Endothelial cell of umbilical vein (primary cell): Measurements from ENCODE around the gene POLE. TPM values are rescaled to one million over a fixed set of nuclear protein-coding genes. Genes with fewer than 3 reads are reported as not detected.

Experiments
- BruUV-seq: library from RNA; stranded (reverse); fragments of 400-500 nt; replicated peaks from 2 replicates; lab custom pipeline; 2021; lab: Mats Ljungman, UMichigan
- CTCF ChIA-PET: fragments of 300-600, 350-600 bp; sonication (Branson Sonifier 250); formaldehyde crosslinking; loops from one replicate; lab custom pipeline; 2021; ENCODE audit warnings: antibody characterized with exemption, inconsistent platforms; lab: Charles Lee
- POLR2A ChIA-PET: fragments of 300-600, 350-600 bp; sonication (Branson Sonifier 250); formaldehyde crosslinking; loops from one replicate; lab custom pipeline; 2021; ENCODE audit warnings: antibody characterized with exemption, inconsistent platforms; lab: Charles Lee
- DNase-seq: peaks from one replicate; pipeline ENCODE4 v3.0.0-alpha.2; 2011; ENCODE audit warnings: low read depth, low spot score
- FAIRE-seq: peaks from 2 replicates; lab custom pipeline; 2011; peaks lifted over from hg19 to GRCh38; lab: Jason Lieb, UNC
- H2AFZ ChIP-seq: 2 replicates; pipeline ENCODE4 v1.6.0; 2012; ENCODE audit warnings: low read depth, low read length, control low read depth, inconsistent platforms
- H3K27ac ChIP-seq: 2 replicates; pipeline ENCODE4 v1.5.1; 2011; ENCODE audit warnings: low read depth, mild to moderate bottlenecking, control low read depth, low read length, moderate library complexity; ENCODE audit not compliant: insufficient read depth
- H3K27me3 ChIP-seq, 2 experiments: 2 replicates each; pipeline versions ENCODE4 v1.6.0 to v1.6.1; 2011; ENCODE audit warnings: low read length in 2 of 2, mixed read lengths in 1 of 2; ENCODE audit not compliant: control insufficient read depth in 2 of 2, insufficient read depth in 2 of 2
- H3K36me3 ChIP-seq, 2 experiments: 2 replicates in 1 of 2; 3 replicates in 1 of 2; pipeline ENCODE4 v1.5.1; 2011; ENCODE audit warnings: low read length in 2 of 2, mild to moderate bottlenecking in 1 of 2, moderate library complexity in 1 of 2; ENCODE audit not compliant: control insufficient read depth in 2 of 2, insufficient read depth in 2 of 2; ENCODE audit errors: extremely low read depth in 1 of 2
- H3K4me1 ChIP-seq: 3 replicates; pipeline ENCODE4 v1.5.1; 2011; ENCODE audit warnings: mild to moderate bottlenecking, low read length; ENCODE audit not compliant: control insufficient read depth, insufficient read depth; ENCODE audit errors: extremely low read depth
- H3K4me2 ChIP-seq: 2 replicates; pipeline ENCODE4 v1.6.1; 2011; ENCODE audit warnings: low read length, control low read depth, mixed read lengths; ENCODE audit not compliant: insufficient read depth
- H3K4me3 ChIP-seq, 3 experiments: fragments of 200-600 bp in 1 of 3; sonication (generic), shearing (Covaris generic) in 1 of 3; replicated peaks in 1 of 3; 2 replicates each; pipeline ENCODE4 v1.5.1; 2011 to 2016; ENCODE audit warnings: control low read depth in 3 of 3, low read length in 3 of 3, mild to moderate bottlenecking in 2 of 3, inconsistent platforms in 1 of 3, low read depth in 1 of 3, moderate library complexity in 1 of 3; ENCODE audit not compliant: insufficient read depth in 1 of 3
- H3K79me2 ChIP-seq: 2 replicates; pipeline ENCODE4 v1.6.0; 2012; ENCODE audit warnings: low read length, inconsistent platforms; ENCODE audit not compliant: control insufficient read depth, insufficient read depth
- H3K9ac ChIP-seq: replicated peaks from 2 replicates; pipeline ENCODE3; 2011; ENCODE audit warnings: low read length, control low read depth; ENCODE audit not compliant: insufficient read depth; ENCODE audit errors: extremely low read depth
- H3K9me1 ChIP-seq: replicated peaks from 3 replicates; pipeline ENCODE4 v1.6.0; 2011; ENCODE audit warnings: mild to moderate bottlenecking, low read length; ENCODE audit not compliant: control insufficient read depth, insufficient read depth; ENCODE audit errors: extremely low read depth
- H3K9me3 ChIP-seq: replicated peaks from 2 replicates; pipeline ENCODE4 v1.5.1; 2012; ENCODE audit warnings: low read length, inconsistent platforms; ENCODE audit not compliant: control insufficient read depth, insufficient read depth
- H4K20me1 ChIP-seq: replicated peaks from 2 replicates; pipeline ENCODE3; 2011; ENCODE audit warnings: mild to moderate bottlenecking, low read length; ENCODE audit not compliant: control insufficient read depth, insufficient read depth; ENCODE audit errors: extremely low read depth
- EZH2 ChIP-seq: IDR thresholded peaks from 2 replicates; pipeline ENCODE4 v1.6.1; 2012; ENCODE audit warnings: borderline replicate concordance, low read depth, mild to moderate bottlenecking, moderate library complexity, low read length, inconsistent platforms; ENCODE audit not compliant: severe bottlenecking
- FOS ChIP-seq: IDR thresholded peaks from 2 replicates; pipeline ENCODE4 v1.6.1; 2011; ENCODE audit warnings: mild to moderate bottlenecking, low read length, moderate library complexity, borderline replicate concordance; ENCODE audit not compliant: insufficient read depth
- GATA2 ChIP-seq: IDR thresholded peaks from 2 replicates; pipeline ENCODE4 v1.7.0; 2011; ENCODE audit warnings: low read depth, mild to moderate bottlenecking, moderate library complexity, mixed read lengths, low read length; ENCODE audit not compliant: insufficient read length, insufficient read depth
- JUN ChIP-seq: IDR thresholded peaks from 2 replicates; pipeline ENCODE4 v1.6.1; 2011; ENCODE audit warnings: borderline replicate concordance, low read depth; ENCODE audit not compliant: insufficient read length, insufficient read depth
- MYC ChIP-seq: IDR thresholded peaks from one replicate; pipeline ENCODE4 v1.6.1; 2011; ENCODE audit warnings: mild to moderate bottlenecking, low read depth, low read length
- POLR2A ChIP-seq: IDR thresholded peaks from 2 replicates; pipeline ENCODE4 v1.6.1; 2012; ENCODE audit warnings: low read depth, mild to moderate bottlenecking, control low read depth, low read length
- POLR2AphosphoS5 ChIP-seq: IDR thresholded peaks from 2 replicates; pipeline ENCODE4 v1.6.1; 2012; ENCODE audit warnings: low read depth, mild to moderate bottlenecking, control low read depth, low read length, moderate library complexity; ENCODE audit not compliant: insufficient read depth
- dilution Hi-C: fragments of 300-500 bp; cut with MboI; formaldehyde crosslinking; loops from one replicate; pipeline ENCODE4 v1.15.0; 2019; ENCODE audit warnings: low sequenced_read_pairs; ENCODE audit not compliant: extremely low pct_ligation_motif_present
- intact Hi-C: fragments of 100-400 bp; cut with micrococcal nuclease; formaldehyde crosslinking; loops from one replicate; pipeline ENCODE4 v1.10.0; 2022
- polyA plus RNA-seq, 4 experiments: library from polyadenylated mRNA; depleted of rRNA in 3 of 4; stranded (reverse) in 3 of 4; unstranded in 1 of 4; fragments of >200 nt; gene quantifications; 2 replicates each; pipeline versions ENCODE4 v1.2.1 to v1.2.3, GENCODE V29; 2011 to 2012; ENCODE audit warnings: missing spikeins in 1 of 4
- total RNA-seq: library from RNA; stranded (reverse); gene quantifications from 2 replicates; pipeline ENCODE4 v1.2.3, GENCODE V29; 2021
- TF ChIP-seq, protein P1 (sequence below), 2 donors: IDR thresholded peaks; 1 replicate in 1 of 2; 2 replicates in 1 of 2; pipeline ENCODE4 v1.5.1; 2011; ENCODE audit warnings: low read length in 2 of 2, mild to moderate bottlenecking in 2 of 2, moderate library complexity in 2 of 2, control low read depth in 1 of 2, inconsistent platforms in 1 of 2, low read depth in 1 of 2; ENCODE audit not compliant: insufficient read depth in 1 of 2; ENCODE audit errors: extremely low read depth in 1 of 2
- TF ChIP-seq, protein P2 (sequence below): IDR thresholded peaks from 2 replicates; pipeline ENCODE4 v1.6.1; 2011; ENCODE audit not compliant: insufficient read depth, insufficient read length

The POLE gene
- total and polyA plus RNA-seq, 2 donors (not counting 3 experiments of a cell fraction or from before 2014, with no cell fraction given) = 22.9 to 82.7 TPM

DNA sequence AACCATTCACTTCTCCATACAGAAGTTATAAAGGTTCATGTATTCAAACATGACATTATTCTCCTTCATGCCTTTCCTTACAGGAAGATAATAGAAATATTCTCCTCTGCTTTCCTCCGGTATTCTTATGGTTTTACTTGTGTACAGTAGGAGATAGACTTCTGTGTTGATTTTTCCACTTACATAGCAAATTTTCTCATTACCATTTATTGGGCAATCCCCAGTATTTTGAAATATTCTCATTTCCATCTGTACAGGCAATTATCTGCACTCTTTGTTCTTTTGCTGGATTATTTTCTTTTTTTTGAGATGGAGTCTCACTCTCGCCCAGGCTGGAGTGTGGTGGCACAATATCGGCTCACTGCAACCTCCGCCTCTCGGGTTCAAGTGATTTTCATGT, 11.2 kb upstream of the POLE start:
- dilution Hi-C loops (no loop called here), intact Hi-C loops (no loop called here)
- Histone ChIP-seq H3K27me3 (no peaks in the 10 kb centered on the region), H3K4me1 (no peaks in the 10 kb centered on the region), H3K4me2 (no peak overlapping the region), H3K79me2 (no peaks in the 10 kb centered on the region), H2AFZ (no peak overlapping the region), H3K27ac (no peak overlapping the region), H3K9ac (no peak overlapping the region), H3K9me3 (no peaks in the 10 kb centered on the region), H4K20me1 (no peaks in the 10 kb centered on the region), H3K9me1 (no peaks in the 10 kb centered on the region), H3K4me3 (no peak overlapping the region), H3K36me3 (peaks cover 2 to 17% of the 10 kb centered on the region in 2 experiments)
- FAIRE-seq (no peak), DNase-seq (no peak)
- no TSS peak for BruUV-seq
- TF ChIP-seq EZH2 = no peak
- TF ChIP-seq JUN = no peak
- TF ChIP-seq MYC = no peak
- no peak for TF ChIP-seq GATA2
- TF ChIP-seq, protein P1, sequence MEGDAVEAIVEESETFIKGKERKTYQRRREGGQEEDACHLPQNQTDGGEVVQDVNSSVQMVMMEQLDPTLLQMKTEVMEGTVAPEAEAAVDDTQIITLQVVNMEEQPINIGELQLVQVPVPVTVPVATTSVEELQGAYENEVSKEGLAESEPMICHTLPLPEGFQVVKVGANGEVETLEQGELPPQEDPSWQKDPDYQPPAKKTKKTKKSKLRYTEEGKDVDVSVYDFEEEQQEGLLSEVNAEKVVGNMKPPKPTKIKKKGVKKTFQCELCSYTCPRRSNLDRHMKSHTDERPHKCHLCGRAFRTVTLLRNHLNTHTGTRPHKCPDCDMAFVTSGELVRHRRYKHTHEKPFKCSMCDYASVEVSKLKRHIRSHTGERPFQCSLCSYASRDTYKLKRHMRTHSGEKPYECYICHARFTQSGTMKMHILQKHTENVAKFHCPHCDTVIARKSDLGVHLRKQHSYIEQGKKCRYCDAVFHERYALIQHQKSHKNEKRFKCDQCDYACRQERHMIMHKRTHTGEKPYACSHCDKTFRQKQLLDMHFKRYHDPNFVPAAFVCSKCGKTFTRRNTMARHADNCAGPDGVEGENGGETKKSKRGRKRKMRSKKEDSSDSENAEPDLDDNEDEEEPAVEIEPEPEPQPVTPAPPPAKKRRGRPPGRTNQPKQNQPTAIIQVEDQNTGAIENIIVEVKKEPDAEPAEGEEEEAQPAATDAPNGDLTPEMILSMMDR (IDR thresholded peaks at IDR 0.05; ENCODE audit: extremely low read depth in 1 of 2, insufficient read depth in 1 of 2, low read depth in 1 of 2, low read length in 2 of 2) = no peak
- TF ChIP-seq FOS = no peak
- no peak for TF ChIP-seq POLR2A
- TF ChIP-seq POLR2AphosphoS5 = no peak
- TF ChIP-seq, protein P2, sequence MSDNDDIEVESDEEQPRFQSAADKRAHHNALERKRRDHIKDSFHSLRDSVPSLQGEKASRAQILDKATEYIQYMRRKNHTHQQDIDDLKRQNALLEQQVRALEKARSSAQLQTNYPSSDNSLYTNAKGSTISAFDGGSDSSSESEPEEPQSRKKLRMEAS = no peak
- ChIA-PET CTCF (no interaction called here), POLR2A (no interaction called here)
